NCI-H345 treated with DMSO at 0.1 percent for 48 hours (cell line): Measurements from ENCODE around the gene IRAK1.
"Not testable (repeated sequence)": the region's sequence is repeated elsewhere in the genome, so short reads cannot be mapped to it uniquely, and the experiment has no call there.

Experiments
- DNase-seq: peaks from one replicate; lab custom pipeline; 2025; ENCODE audit not compliant: unreplicated experiment; lab: John Stamatoyannopoulos, UW

IRAK1 gene

GRCh38 chrX:154002215-154002719 is 17.4 kb downstream of the IRAK1 start:
- no peak for DNase-seq

GRCh38 chrX:154000051-154000450 is 19.7 kb downstream of the IRAK1 start:
- no peak for DNase-seq

- DNase-seq, result no peak
These were observed 20.2 kb downstream of the IRAK1 start for GRCh38 chrX:153999359-154000037.

GRCh38 chrX:153995504-153995903 is 24.2 kb downstream of the IRAK1 start:
- no peak for DNase-seq

- DNase-seq, result not testable (repeated sequence)
These were observed 25.3 kb downstream of the IRAK1 start for GRCh38 chrX:153994398-153994797.

- no peak for DNase-seq
These were observed 25.7 kb downstream of the IRAK1 start for GRCh38 chrX:153993978-153994377.

- no peak for DNase-seq
These were observed 26.6 kb downstream of the IRAK1 start for GRCh38 chrX:153993079-153993478.

GRCh38 chrX:153992180-153992579 is 27.5 kb downstream of the IRAK1 start:
- no peak for DNase-seq

GRCh38 chrX:153991013-153991580 is 28.6 kb downstream of the IRAK1 start:
- DNase-seq, result no peak

- no peak for DNase-seq
These were observed 29.6 kb downstream of the IRAK1 start for GRCh38 chrX:153989973-153990655.

- DNase-seq, result no peak
These were observed 31.2 kb downstream of the IRAK1 start for GRCh38 chrX:153988493-153988892.

- DNase-seq, result no peak
These were observed 35.1 kb downstream of the IRAK1 start for GRCh38 chrX:153984351-153985178.

- DNase-seq, result no peak
These were observed 36.3 kb downstream of the IRAK1 start for GRCh38 chrX:153983321-153983801.

GRCh38 chrX:153981771-153982533 is 37.8 kb downstream of the IRAK1 start:
- DNase-seq, result no peak

GRCh38 chrX:153981231-153981630 is 38.5 kb downstream of the IRAK1 start:
- DNase-seq, result no peak

- DNase-seq, result not testable (repeated sequence)
These were observed 39.3 kb downstream of the IRAK1 start for GRCh38 chrX:153980394-153980793.

- DNase-seq, result no peak
These were observed 44.9 kb downstream of the IRAK1 start for GRCh38 chrX:153974726-153975286.

- no peak for DNase-seq
These were observed 45.5 kb downstream of the IRAK1 start for GRCh38 chrX:153974003-153974725.
